SK-N-SH (cell line): ENCODE measurements around the gene C1orf159. TPM values are rescaled to one million over a fixed set of nuclear protein-coding genes. Genes with fewer than 3 reads are reported as not detected.

ENCODE experiments used
- CTCF ChIA-PET: fragments of 300-600, 350-600 bp; formaldehyde crosslinking; extraction: SDS; loops from one replicate; lab custom pipeline; 2021; lab: Yijun Ruan, JAX
- POLR2A ChIA-PET: fragments of 350-600 bp; sonication (Branson Sonifier 250); formaldehyde crosslinking; extraction: SDS; loops from one replicate; lab custom pipeline; 2020; ENCODE audit warnings: antibody characterized with exemption, inconsistent platforms; lab: Yijun Ruan, JAX
- DNase-seq: peaks from one replicate; pipeline ENCODE4 v3.0.0; 2012
- H2AFZ ChIP-seq: fragments of 200-600 bp; sonication (generic); 2 replicates; pipeline ENCODE4 v1.8.1; 2016; ENCODE audit warnings: antibody characterized with exemption, mild to moderate bottlenecking, low read depth
- H3F3A ChIP-seq: fragments of 200-600 bp; sonication (generic); replicated peaks from 2 replicates; pipeline ENCODE3; 2016; ENCODE audit warnings: antibody characterized with exemption, mild to moderate bottlenecking; ENCODE audit not compliant: insufficient read depth
- H3K27ac ChIP-seq, 2 experiments: fragments of 200-500 bp in 1 of 2; fragments of 200-600 bp in 1 of 2; sonication (Bioruptor generic) in 1 of 2; sonication (generic), shearing (Covaris generic) in 1 of 2; 2 replicates each; pipeline versions ENCODE4 v1.5.1 to v1.6.1; 2014 to 2016; ENCODE audit warnings: low read depth in 2 of 2, inconsistent platforms in 1 of 2, low read length in 1 of 2, mild to moderate bottlenecking in 1 of 2, mixed read lengths in 1 of 2
- H3K27me3 ChIP-seq: fragments of 200-600 bp; sonication (generic), shearing (Covaris generic); 2 replicates; pipeline ENCODE4 v1.6.1; 2016; ENCODE audit warnings: mixed run types; ENCODE audit not compliant: insufficient read depth
- H3K36me3 ChIP-seq, 2 experiments: fragments of 200-500 bp in 1 of 2; fragments of 200-600 bp in 1 of 2; sonication (Bioruptor generic) in 1 of 2; sonication (generic) in 1 of 2; replicated peaks in 1 of 2; 2 replicates each; pipeline versions ENCODE3 to v1.5.1; 2014 to 2016; ENCODE audit warnings: low read length in 1 of 2, mild to moderate bottlenecking in 1 of 2; ENCODE audit not compliant: insufficient read depth in 2 of 2, control insufficient read depth in 1 of 2
- H3K4me1 ChIP-seq, 2 experiments: fragments of 200-500 bp in 1 of 2; fragments of 200-600 bp in 1 of 2; sonication (Bioruptor generic) in 1 of 2; sonication (generic), shearing (Covaris generic) in 1 of 2; 2 replicates each; pipeline versions ENCODE4 v1.5.1 to v1.6.1; 2014 to 2016; ENCODE audit warnings: low read depth in 1 of 2, low read length in 1 of 2, mixed run types in 1 of 2; ENCODE audit not compliant: insufficient read depth in 2 of 2, control insufficient read depth in 1 of 2
- H3K4me2 ChIP-seq: fragments of 200-600 bp; sonication (generic), shearing (Covaris generic); 2 replicates; pipeline ENCODE4 v1.6.1; 2017; ENCODE audit warnings: mixed run types
- H3K4me3 ChIP-seq, 2 experiments: fragments of 200-500 bp in 1 of 2; fragments of 200-600 bp in 1 of 2; sonication (Bioruptor generic) in 1 of 2; sonication (generic), shearing (Covaris generic) in 1 of 2; 2 replicates each; pipeline versions ENCODE4 v1.5.1 to v1.8.1; 2014 to 2016; ENCODE audit warnings: low read depth in 2 of 2, inconsistent platforms in 1 of 2, low read length in 1 of 2, mild to moderate bottlenecking in 1 of 2, mixed read lengths in 1 of 2, moderate library complexity in 1 of 2
- H3K79me2 ChIP-seq: fragments of 200-600 bp; sonication (generic); 2 replicates; pipeline ENCODE4 v1.8.1; 2017; ENCODE audit warnings: mild to moderate bottlenecking; ENCODE audit not compliant: insufficient read depth
- H3K9ac ChIP-seq: fragments of 200-600 bp; sonication (generic); 2 replicates; pipeline ENCODE4 v1.6.1; 2017; ENCODE audit warnings: mixed run types
- H3K9me2 ChIP-seq: fragments of 200-600 bp; sonication (generic); 2 replicates; pipeline ENCODE4 v1.6.1; 2017; ENCODE audit warnings: mixed run types
- H3K9me3 ChIP-seq: fragments of 200-600 bp; sonication (generic); 2 replicates; pipeline ENCODE4 v1.6.1; 2017; ENCODE audit warnings: mixed run types, mild to moderate bottlenecking, moderate library complexity
- H4K20me1 ChIP-seq: fragments of 200-600 bp; sonication (generic); 2 replicates; pipeline ENCODE4 v1.6.1; 2017; ENCODE audit warnings: mild to moderate bottlenecking, mixed run types; ENCODE audit not compliant: insufficient read depth
- EZH2phosphoT487 ChIP-seq: fragments of 200-600 bp; sonication (generic); IDR thresholded peaks from 2 replicates; pipeline ENCODE4 v1.6.1; 2017; ENCODE audit warnings: low read depth, mixed run types, mild to moderate bottlenecking, antibody characterized with exemption, moderate library complexity, borderline replicate concordance
- FOSL2 ChIP-seq: IDR thresholded peaks from 2 replicates; pipeline ENCODE4 v1.4.0; 2012; ENCODE audit warnings: low read depth, mild to moderate bottlenecking, moderate library complexity, borderline replicate concordance
- FOXM1 ChIP-seq: IDR thresholded peaks from 2 replicates; pipeline ENCODE4 v1.4.0; 2012; ENCODE audit warnings: low read depth, mild to moderate bottlenecking
- JUND ChIP-seq: IDR thresholded peaks from 2 replicates; pipeline ENCODE4 v1.4.0; 2012
- MXI1 ChIP-seq: IDR thresholded peaks from 2 replicates; pipeline ENCODE4 v1.6.1; 2012; ENCODE audit warnings: mild to moderate bottlenecking, low read depth, low read length, improper control_type of control experiment
- NRF1 ChIP-seq: IDR thresholded peaks from 2 replicates; pipeline ENCODE4 v1.6.1; 2012; ENCODE audit warnings: low read depth, mild to moderate bottlenecking, low read length
- RAD21 ChIP-seq: IDR thresholded peaks from 2 replicates; pipeline ENCODE4 v1.6.1; 2012; ENCODE audit warnings: mild to moderate bottlenecking, low read length
- RFX5 ChIP-seq: IDR thresholded peaks from 2 replicates; pipeline ENCODE4 v1.6.1; 2012; ENCODE audit warnings: mild to moderate bottlenecking, improper control_type of control experiment, low read length
- RXRA ChIP-seq: IDR thresholded peaks from 2 replicates; pipeline ENCODE4 v1.4.0; 2012; ENCODE audit warnings: low read depth, mild to moderate bottlenecking, borderline replicate concordance
- SMC3 ChIP-seq: IDR thresholded peaks from 2 replicates; pipeline ENCODE4 v1.6.1; 2012; ENCODE audit warnings: low read depth, low read length, improper control_type of control experiment
- TAF1 ChIP-seq: IDR thresholded peaks from 2 replicates; pipeline ENCODE4 v1.6.1; 2012; ENCODE audit warnings: low read depth, mild to moderate bottlenecking, low read length, moderate library complexity, borderline replicate concordance
- YY1 ChIP-seq: IDR thresholded peaks from 2 replicates; pipeline ENCODE4 v1.4.0; 2012; ENCODE audit warnings: low read depth, mild to moderate bottlenecking
- WGBS: methylation state at CpG from one replicate; pipeline ENCODE4 v1.1.6; 2017; ENCODE audit warnings: low lambda C conversion rate; 5-methylcytosine and 5-hydroxymethylcytosine counted together
- polyA plus RNA-seq, 3 experiments: library from polyadenylated mRNA; depleted of rRNA; stranded (reverse); fragments of >200 nt; gene quantifications; 2 replicates each; pipeline ENCODE4 v1.2.3, GENCODE V29; 2012
- TF ChIP-seq, protein P1 (sequence below): IDR thresholded peaks from 2 replicates; pipeline ENCODE4 v1.6.1; 2012; ENCODE audit warnings: mild to moderate bottlenecking, low read depth, low read length, moderate library complexity
- TF ChIP-seq, protein P2 (sequence below): IDR thresholded peaks from 2 replicates; pipeline ENCODE4; 2012
- TF ChIP-seq, protein P3 (sequence below): fragments of 150-350 bp; IDR thresholded peaks from 2 replicates; pipeline ENCODE4 v1.6.1; 2017; ENCODE audit warnings: antibody characterized with exemption, low read length, low read depth, borderline replicate concordance
- TF ChIP-seq, protein P4 (sequence below): fragments of 200-600 bp; sonication (generic); IDR thresholded peaks from 2 replicates; pipeline ENCODE4 v1.6.1; 2017; ENCODE audit warnings: antibody characterized with exemption, mild to moderate bottlenecking, moderate library complexity

Gene C1orf159
- polyA plus RNA-seq, 1 of the 3 experiments (the other 2 are of a cell fraction) = 10.2 TPM

DNA sequence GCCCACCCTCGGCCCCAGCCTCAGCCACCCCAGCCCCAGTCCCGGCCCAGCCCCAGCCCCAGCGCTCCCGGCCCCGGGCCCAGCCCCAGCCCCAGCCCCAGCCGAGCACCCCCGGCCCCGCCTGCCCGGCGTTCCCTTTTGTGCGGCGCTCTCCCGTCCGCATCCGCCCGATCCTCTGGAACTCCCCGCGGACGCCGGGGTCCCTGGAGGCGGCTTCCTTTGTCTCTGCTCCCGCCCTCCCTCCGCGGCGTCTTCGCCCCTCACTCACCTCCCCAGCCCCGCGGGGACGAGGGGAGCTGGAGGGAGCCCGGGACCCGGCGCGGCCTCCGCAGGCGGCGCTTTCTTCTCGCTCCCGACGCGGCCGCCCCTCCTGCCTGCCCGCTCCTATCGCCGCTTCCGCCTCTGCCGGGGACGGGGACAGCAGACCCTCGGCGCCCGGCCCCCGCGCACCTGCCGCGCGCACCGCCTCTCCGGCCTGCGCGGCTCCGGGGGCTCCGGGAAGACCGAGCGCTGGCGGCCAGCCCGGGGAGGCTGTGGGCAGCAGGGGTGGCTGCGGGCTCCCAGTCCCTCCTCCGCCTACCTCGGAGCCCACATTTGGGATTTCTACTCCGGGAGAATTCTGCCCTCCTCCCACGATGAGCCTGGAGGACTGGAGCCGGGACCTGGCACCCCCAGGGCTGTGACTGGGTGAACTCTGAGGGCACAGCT, 82.0 kb downstream of the C1orf159 start:
- H3K27ac ChIP-seq = no peak overlapping the region
- no peaks in the 10 kb centered on the region for H3K79me2 ChIP-seq
- H3F3A ChIP-seq = no peaks in the 10 kb centered on the region
- ChIA-PET POLR2A (no interaction called here), CTCF (interaction anchor here (0.5 to 4.5 kb wide), 26 partner anchors 11 to 272 kb away, joined by 3 to 93 read pairs (median 8); partner anchors contain the start of genes AGRN, PERM1 and RNF223)
- no peak overlapping the region for H2AFZ ChIP-seq
- no peaks in the 10 kb centered on the region for H3K9me3 ChIP-seq
- H3K36me3 ChIP-seq = no peaks in the 10 kb centered on the region
- H3K27me3 ChIP-seq = no peaks in the 10 kb centered on the region
- H3K4me1 ChIP-seq = peaks cover 0 to 11% of the 10 kb centered on the region in 2 experiments; a peak in 1 of 4 replicates
- 21% methylated on average over 12 of the region's 71 CpGs for WGBS
- H3K9me2 ChIP-seq = no peaks in the 10 kb centered on the region
- peak overlapping the region in 1 of 2 experiments; percentile 25; a peak in 2 of 4 replicates for H3K4me3 ChIP-seq
- H4K20me1 ChIP-seq = peaks cover 37% of the 10 kb centered on the region
- no peak overlapping the region for H3K9ac ChIP-seq
- H3K4me2 ChIP-seq = no peak overlapping the region
- DNase-seq = peak; percentile 72
- TF ChIP-seq, protein P1, sequence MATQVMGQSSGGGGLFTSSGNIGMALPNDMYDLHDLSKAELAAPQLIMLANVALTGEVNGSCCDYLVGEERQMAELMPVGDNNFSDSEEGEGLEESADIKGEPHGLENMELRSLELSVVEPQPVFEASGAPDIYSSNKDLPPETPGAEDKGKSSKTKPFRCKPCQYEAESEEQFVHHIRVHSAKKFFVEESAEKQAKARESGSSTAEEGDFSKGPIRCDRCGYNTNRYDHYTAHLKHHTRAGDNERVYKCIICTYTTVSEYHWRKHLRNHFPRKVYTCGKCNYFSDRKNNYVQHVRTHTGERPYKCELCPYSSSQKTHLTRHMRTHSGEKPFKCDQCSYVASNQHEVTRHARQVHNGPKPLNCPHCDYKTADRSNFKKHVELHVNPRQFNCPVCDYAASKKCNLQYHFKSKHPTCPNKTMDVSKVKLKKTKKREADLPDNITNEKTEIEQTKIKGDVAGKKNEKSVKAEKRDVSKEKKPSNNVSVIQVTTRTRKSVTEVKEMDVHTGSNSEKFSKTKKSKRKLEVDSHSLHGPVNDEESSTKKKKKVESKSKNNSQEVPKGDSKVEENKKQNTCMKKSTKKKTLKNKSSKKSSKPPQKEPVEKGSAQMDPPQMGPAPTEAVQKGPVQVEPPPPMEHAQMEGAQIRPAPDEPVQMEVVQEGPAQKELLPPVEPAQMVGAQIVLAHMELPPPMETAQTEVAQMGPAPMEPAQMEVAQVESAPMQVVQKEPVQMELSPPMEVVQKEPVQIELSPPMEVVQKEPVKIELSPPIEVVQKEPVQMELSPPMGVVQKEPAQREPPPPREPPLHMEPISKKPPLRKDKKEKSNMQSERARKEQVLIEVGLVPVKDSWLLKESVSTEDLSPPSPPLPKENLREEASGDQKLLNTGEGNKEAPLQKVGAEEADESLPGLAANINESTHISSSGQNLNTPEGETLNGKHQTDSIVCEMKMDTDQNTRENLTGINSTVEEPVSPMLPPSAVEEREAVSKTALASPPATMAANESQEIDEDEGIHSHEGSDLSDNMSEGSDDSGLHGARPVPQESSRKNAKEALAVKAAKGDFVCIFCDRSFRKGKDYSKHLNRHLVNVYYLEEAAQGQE = no peak
- TF ChIP-seq YY1 (no peak), NRF1 (no peak), TAF1 (no peak), RXRA (no peak)

DNA sequence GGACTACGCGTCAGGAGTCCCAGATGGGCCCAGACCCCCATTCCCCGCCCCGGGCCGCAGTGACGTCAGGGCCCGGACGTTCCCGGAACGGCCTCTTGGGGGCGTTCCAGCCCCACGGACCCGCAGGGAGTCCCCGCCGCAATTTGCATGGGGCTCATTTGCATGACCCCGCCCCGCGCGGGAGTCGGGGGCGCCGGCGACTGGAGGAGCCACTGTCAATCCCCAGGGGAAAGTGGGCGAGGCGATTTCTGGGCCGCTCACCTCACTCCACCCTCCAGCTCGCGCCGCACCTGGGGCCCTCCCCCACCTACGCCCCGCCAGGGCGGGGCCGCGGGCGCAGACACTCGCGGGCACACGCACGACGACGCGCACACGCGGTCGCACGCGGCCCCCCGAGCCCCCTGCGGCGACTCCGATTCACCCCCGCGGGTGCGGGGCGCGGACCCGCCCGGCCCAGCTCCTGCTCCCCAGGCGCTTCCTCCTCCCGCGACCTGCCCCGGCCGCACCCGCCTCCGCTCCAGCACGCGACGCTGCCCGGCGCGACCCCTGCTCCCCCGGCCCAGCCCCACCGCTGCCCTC, 82.8 kb downstream of the C1orf159 start:
- no peaks in the 10 kb centered on the region for H3K79me2 ChIP-seq
- 24% methylated on average over 19 of the region's 73 CpGs for WGBS
- no peak overlapping the region for H3K9ac ChIP-seq
- H3K4me1 ChIP-seq = peaks cover 0 to 11% of the 10 kb centered on the region in 2 experiments; a peak in 1 of 4 replicates
- no peak overlapping the region for H3K27ac ChIP-seq
- no peaks in the 10 kb centered on the region for H3K36me3 ChIP-seq
- H3K4me2 ChIP-seq = peak overlapping the region; percentile 44; the same call in 1 of the 2 replicates
- H3K9me2 ChIP-seq = no peaks in the 10 kb centered on the region
- POLR2A ChIA-PET = no interaction called here
- DNase-seq = peak; percentile 97
- H3K4me3 ChIP-seq = peak overlapping the region; percentile 44 to 47; a peak in 3 of 4 replicates
- H3K27me3 ChIP-seq = no peaks in the 10 kb centered on the region
- TF ChIP-seq RAD21 = peak; percentile 83
- TF ChIP-seq FOSL2 = no peak
- no peak for TF ChIP-seq NRF1
- no peak for TF ChIP-seq RFX5
- TF ChIP-seq, protein P2, sequence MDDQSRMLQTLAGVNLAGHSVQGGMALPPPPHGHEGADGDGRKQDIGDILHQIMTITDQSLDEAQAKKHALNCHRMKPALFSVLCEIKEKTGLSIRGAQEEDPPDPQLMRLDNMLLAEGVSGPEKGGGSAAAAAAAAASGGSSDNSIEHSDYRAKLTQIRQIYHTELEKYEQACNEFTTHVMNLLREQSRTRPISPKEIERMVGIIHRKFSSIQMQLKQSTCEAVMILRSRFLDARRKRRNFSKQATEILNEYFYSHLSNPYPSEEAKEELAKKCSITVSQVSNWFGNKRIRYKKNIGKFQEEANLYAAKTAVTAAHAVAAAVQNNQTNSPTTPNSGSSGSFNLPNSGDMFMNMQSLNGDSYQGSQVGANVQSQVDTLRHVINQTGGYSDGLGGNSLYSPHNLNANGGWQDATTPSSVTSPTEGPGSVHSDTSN = peak; percentile 92
- TF ChIP-seq EZH2phosphoT487 = no peak
- TF ChIP-seq, protein P3, sequence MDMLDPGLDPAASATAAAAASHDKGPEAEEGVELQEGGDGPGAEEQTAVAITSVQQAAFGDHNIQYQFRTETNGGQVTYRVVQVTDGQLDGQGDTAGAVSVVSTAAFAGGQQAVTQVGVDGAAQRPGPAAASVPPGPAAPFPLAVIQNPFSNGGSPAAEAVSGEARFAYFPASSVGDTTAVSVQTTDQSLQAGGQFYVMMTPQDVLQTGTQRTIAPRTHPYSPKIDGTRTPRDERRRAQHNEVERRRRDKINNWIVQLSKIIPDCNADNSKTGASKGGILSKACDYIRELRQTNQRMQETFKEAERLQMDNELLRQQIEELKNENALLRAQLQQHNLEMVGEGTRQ = no peak
- peak; percentile 45 for TF ChIP-seq SMC3
- TF ChIP-seq, protein P4, sequence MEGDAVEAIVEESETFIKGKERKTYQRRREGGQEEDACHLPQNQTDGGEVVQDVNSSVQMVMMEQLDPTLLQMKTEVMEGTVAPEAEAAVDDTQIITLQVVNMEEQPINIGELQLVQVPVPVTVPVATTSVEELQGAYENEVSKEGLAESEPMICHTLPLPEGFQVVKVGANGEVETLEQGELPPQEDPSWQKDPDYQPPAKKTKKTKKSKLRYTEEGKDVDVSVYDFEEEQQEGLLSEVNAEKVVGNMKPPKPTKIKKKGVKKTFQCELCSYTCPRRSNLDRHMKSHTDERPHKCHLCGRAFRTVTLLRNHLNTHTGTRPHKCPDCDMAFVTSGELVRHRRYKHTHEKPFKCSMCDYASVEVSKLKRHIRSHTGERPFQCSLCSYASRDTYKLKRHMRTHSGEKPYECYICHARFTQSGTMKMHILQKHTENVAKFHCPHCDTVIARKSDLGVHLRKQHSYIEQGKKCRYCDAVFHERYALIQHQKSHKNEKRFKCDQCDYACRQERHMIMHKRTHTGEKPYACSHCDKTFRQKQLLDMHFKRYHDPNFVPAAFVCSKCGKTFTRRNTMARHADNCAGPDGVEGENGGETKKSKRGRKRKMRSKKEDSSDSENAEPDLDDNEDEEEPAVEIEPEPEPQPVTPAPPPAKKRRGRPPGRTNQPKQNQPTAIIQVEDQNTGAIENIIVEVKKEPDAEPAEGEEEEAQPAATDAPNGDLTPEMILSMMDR = peak; percentile 63
- TF ChIP-seq FOXM1 = no peak
- no peak for TF ChIP-seq JUND
- no peak for TF ChIP-seq RXRA
- TF ChIP-seq MXI1 = 0 out of 2 replicates have a peak, but pooled peaks have one; percentile 11
- TF ChIP-seq, all 33 proteins: peak for 5
- CTCF ChIA-PET = interaction anchor here (0.7 to 4.5 kb wide), 37 partner anchors 7 to 339 kb away, joined by 3 to 93 read pairs (median 6); partner anchors contain the start of genes AGRN, PERM1 and RNF223
- Histone ChIP-seq H3F3A (no peaks in the 10 kb centered on the region), H4K20me1 (peaks cover 31% of the 10 kb centered on the region), H2AFZ (no peak overlapping the region), H3K9me3 (no peaks in the 10 kb centered on the region)
